ENCODE measurements around the gene IL10RA. TPM values are rescaled to one million over a fixed set of nuclear protein-coding genes. Genes with fewer than 3 reads are reported as not detected.
"Not testable (repeated sequence)": the region's sequence is repeated elsewhere in the genome, so short reads cannot be mapped to it uniquely, and the experiment has no call there.

Gene IL10RA
- total RNA-seq, 1 donor from 2014 or later = 5.0 TPM

- intact Hi-C loops (cut with micrococcal nuclease) = no loop called here
- TF ChIP-seq CTCF (IDR thresholded peaks at IDR 0.05; ENCODE audit: borderline replicate concordance) = no peak
- no peak for DNase-seq
- Histone ChIP-seq H3K4me3 (no peak overlapping the region), H3K4me1 (peaks cover 12% of the 10 kb centered on the region), H3K9me3 (replicated peaks) (peaks cover 9% of the 10 kb centered on the region), H3K36me3 (no peaks in the 10 kb centered on the region), H3K27me3 (ENCODE audit: low read depth) (peaks cover 21% of the 10 kb centered on the region), H3K27ac (replicated peaks) (peak overlapping the region; percentile 2)
Observed at GRCh38 chr11:117944554-117944953, 41.6 kb upstream of the IL10RA start.

GRCh38 chr11:117945047-117945810, 41.0 kb upstream of the IL10RA start:
- Histone ChIP-seq H3K9me3 (replicated peaks) (peaks cover 9% of the 10 kb centered on the region), H3K27ac (replicated peaks) (peak overlapping the region; percentile 45), H3K4me3 (no peak overlapping the region), H3K4me1 (peaks cover 12% of the 10 kb centered on the region), H3K36me3 (no peaks in the 10 kb centered on the region), H3K27me3 (ENCODE audit: low read depth) (peaks cover 23% of the 10 kb centered on the region)
- intact Hi-C loops (cut with micrococcal nuclease) = loop anchor here (5.0 kb wide), 1 partner anchor 107 kb away; no protein-coding TSS in a partner anchor
- no peak for DNase-seq
- TF ChIP-seq CTCF (IDR thresholded peaks at IDR 0.05; ENCODE audit: borderline replicate concordance) = no peak

GRCh38 chr11:117946156-117946841, 39.9 kb upstream of the IL10RA start:
- no peak overlapping the region for H3K27ac ChIP-seq (replicated peaks)
- no peak for TF ChIP-seq CTCF (IDR thresholded peaks at IDR 0.05; ENCODE audit: borderline replicate concordance)
- peaks cover 9% of the 10 kb centered on the region for H3K9me3 ChIP-seq (replicated peaks)

GRCh38 chr11:117946842-117947526, 39.2 kb upstream of the IL10RA start:
- H3K9me3 ChIP-seq (replicated peaks) = peaks cover 9% of the 10 kb centered on the region
- intact Hi-C loops (cut with micrococcal nuclease) = loop anchor here (2.0 to 5.0 kb wide), 2 partner anchors 102 to 105 kb away; no protein-coding TSS in a partner anchor
- TF ChIP-seq CTCF (IDR thresholded peaks at IDR 0.05; ENCODE audit: borderline replicate concordance) = peak; percentile 98
- H3K4me3 ChIP-seq = no peak overlapping the region
- H3K27me3 ChIP-seq (ENCODE audit: low read depth) = peaks cover 23% of the 10 kb centered on the region
- no peaks in the 10 kb centered on the region for H3K36me3 ChIP-seq
- DNase-seq = peak; percentile 88
- peaks cover 12% of the 10 kb centered on the region for H3K4me1 ChIP-seq
- H3K27ac ChIP-seq (replicated peaks) = no peak overlapping the region

More at GRCh38 chr11:117946156-117946841, 39.9 kb upstream of the IL10RA start:
- no peak overlapping the region for H3K4me3 ChIP-seq
- intact Hi-C loops (cut with micrococcal nuclease) = loop anchor here (2.0 to 5.0 kb wide), 2 partner anchors 101 to 106 kb away; no protein-coding TSS in a partner anchor
- peaks cover 23% of the 10 kb centered on the region for H3K27me3 ChIP-seq (ENCODE audit: low read depth)
- DNase-seq = no peak
- peaks cover 12% of the 10 kb centered on the region for H3K4me1 ChIP-seq
- no peaks in the 10 kb centered on the region for H3K36me3 ChIP-seq

DNA sequence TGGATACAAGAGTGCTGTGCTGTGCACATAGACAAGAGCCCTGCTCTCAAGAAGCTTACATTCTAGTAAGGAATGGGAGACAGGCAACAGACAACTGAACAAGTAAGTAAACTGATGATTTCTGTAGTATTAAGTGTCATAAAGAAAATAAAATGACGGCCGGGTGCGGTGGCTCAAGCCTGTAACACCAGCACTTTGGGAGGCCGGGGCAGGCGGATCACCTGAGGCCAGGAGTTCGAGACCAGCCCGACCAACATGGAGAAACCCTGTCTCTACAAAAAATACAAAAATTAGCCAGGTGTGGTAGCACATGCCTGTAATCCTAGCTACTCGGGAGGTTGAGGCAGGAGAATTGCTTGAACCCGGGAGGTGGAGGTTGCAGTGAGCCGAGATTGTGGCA, 38.4 kb upstream of the IL10RA start:
- Histone ChIP-seq H3K27me3 (ENCODE audit: low read depth) (peaks cover 23% of the 10 kb centered on the region), H3K4me1 (peaks cover 14% of the 10 kb centered on the region)
- not testable (repeated sequence) for H3K36me3 ChIP-seq; DNase-seq; H3K4me3 ChIP-seq; H3K27ac ChIP-seq (replicated peaks); H3K9me3 ChIP-seq (replicated peaks)
- intact Hi-C loops (cut with micrococcal nuclease) = loop anchor here (2.0 to 5.0 kb wide), 2 partner anchors 103 to 105 kb away; no protein-coding TSS in a partner anchor

- Histone ChIP-seq H3K27me3 (ENCODE audit: low read depth) (peaks cover 23% of the 10 kb centered on the region), H3K4me1 (peaks cover 21% of the 10 kb centered on the region)
- H3K9me3 ChIP-seq (replicated peaks); DNase-seq; H3K27ac ChIP-seq (replicated peaks); H3K4me3 ChIP-seq; H3K36me3 ChIP-seq: not testable (repeated sequence)
- intact Hi-C loops (cut with micrococcal nuclease) = loop anchor here (5.0 kb wide), 1 partner anchor 104 kb away; no protein-coding TSS in a partner anchor
Observed at GRCh38 chr11:117948466-117948865, 37.7 kb upstream of the IL10RA start.

All from left ventricle myocardium inferior (tissue), 1 donor.